GM18499 (cell line): Measurements from ENCODE around the gene TDRD9.
"Not testable (repeated sequence)": the region's sequence is repeated elsewhere in the genome, so short reads cannot be mapped to it uniquely, and the experiment has no call there.

Source experiments
- ATAC-seq: cut with Tn5 transposase; IDR thresholded peaks from one replicate; pipeline ENCODE4 v1.9.1; 2021; ENCODE audit warnings: moderate number of reproducible peaks; ENCODE audit not compliant: insufficient read depth, unreplicated experiment

Gene TDRD9

GRCh38 chr14:103973354-103973753 lies 45.1 kb downstream of the TDRD9 start:
- ATAC-seq = no peak

GRCh38 chr14:103974575-103974974 lies 46.3 kb downstream of the TDRD9 start:
- no peak for ATAC-seq

- ATAC-seq = not testable (repeated sequence)
Measured at GRCh38 chr14:103980623-103981238, 52.5 kb downstream of the TDRD9 start.

- no peak for ATAC-seq
Measured at GRCh38 chr14:103984196-103984595, 55.9 kb downstream of the TDRD9 start.

- ATAC-seq = no peak
Measured at GRCh38 chr14:103989034-103989433, 60.8 kb downstream of the TDRD9 start.

- ATAC-seq = no peak
Measured at GRCh38 chr14:103989964-103990363, 61.7 kb downstream of the TDRD9 start.

- ATAC-seq = no peak
Measured at GRCh38 chr14:103994535-103995184, 66.4 kb downstream of the TDRD9 start.

GRCh38 chr14:103995876-103996275 lies 67.6 kb downstream of the TDRD9 start:
- ATAC-seq = no peak

- ATAC-seq = no peak
Measured at GRCh38 chr14:103997391-103997790, 69.1 kb downstream of the TDRD9 start.

- ATAC-seq = no peak
Measured at GRCh38 chr14:103998027-103998426, 69.8 kb downstream of the TDRD9 start.

- no peak for ATAC-seq
Measured at GRCh38 chr14:103999795-104000440, 71.7 kb downstream of the TDRD9 start.

- ATAC-seq = no peak
Measured at GRCh38 chr14:104001003-104001402, 72.7 kb downstream of the TDRD9 start.

GRCh38 chr14:104003616-104004015 lies 75.4 kb downstream of the TDRD9 start:
- ATAC-seq = no peak

- ATAC-seq = no peak
Measured at GRCh38 chr14:104004849-104005248, 76.6 kb downstream of the TDRD9 start.

GRCh38 chr14:104005489-104005888 lies 77.2 kb downstream of the TDRD9 start:
- no peak for ATAC-seq

GRCh38 chr14:104007121-104007520 lies 78.9 kb downstream of the TDRD9 start:
- ATAC-seq = no peak

GRCh38 chr14:104009297-104009696 lies 81.0 kb downstream of the TDRD9 start:
- no peak for ATAC-seq

GRCh38 chr14:104011824-104012517 lies 83.7 kb downstream of the TDRD9 start:
- no peak for ATAC-seq

GRCh38 chr14:104014764-104015163 lies 86.5 kb downstream of the TDRD9 start:
- ATAC-seq = no peak

GRCh38 chr14:104016873-104017650 lies 88.8 kb downstream of the TDRD9 start:
- no peak for ATAC-seq
